T-helper 2 cell treated with Interferon-gamma antibody and Interleukin-4, amounts not matched to agents 100 ng/mL and 5 ng/mL, for 36 hours (primary cell): ENCODE results near the gene MAP3K7. TPM values are rescaled to one million over a fixed set of nuclear protein-coding genes. Genes with fewer than 3 reads are reported as not detected.
"Not testable (repeated sequence)": the region's sequence is repeated elsewhere in the genome, so short reads cannot be mapped to it uniquely, and the experiment has no call there.

Experiments
- intact Hi-C: fragments of 100-400 bp; cut with micrococcal nuclease; formaldehyde crosslinking; loops from one replicate; pipeline ENCODE4 v1.15.1; 2023
- total RNA-seq: library from RNA; stranded (reverse); gene quantifications from 2 replicates; pipeline ENCODE4 v1.2.3, GENCODE V29; 2022

Gene MAP3K7
- total RNA-seq, 1 donor from 2014 or later: 32.9 TPM

DNA sequence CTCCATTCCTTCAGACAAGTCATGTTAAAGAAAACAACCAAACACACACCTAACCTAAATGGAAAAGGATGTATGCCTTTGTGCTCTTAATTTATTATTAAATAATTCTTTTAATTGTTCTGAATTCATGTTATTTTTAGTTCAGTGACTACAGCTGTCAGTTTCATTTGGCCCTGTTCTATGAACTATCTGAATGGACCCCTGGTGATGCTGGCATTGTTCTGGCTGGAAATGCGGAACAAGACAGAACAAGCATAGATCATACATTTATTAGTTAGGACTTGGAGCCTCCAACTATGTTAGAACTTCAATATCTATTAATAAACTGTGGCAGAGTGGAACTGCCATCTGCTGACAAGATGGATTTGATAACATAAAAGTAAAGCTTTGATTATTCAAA, 5.7 kb downstream of the MAP3K7 start:
- intact Hi-C loops: loop anchor here (10.0 kb wide), 2 partner anchors 186 to 1166 kb away; partner anchors contain the start of gene RRAGD

DNA sequence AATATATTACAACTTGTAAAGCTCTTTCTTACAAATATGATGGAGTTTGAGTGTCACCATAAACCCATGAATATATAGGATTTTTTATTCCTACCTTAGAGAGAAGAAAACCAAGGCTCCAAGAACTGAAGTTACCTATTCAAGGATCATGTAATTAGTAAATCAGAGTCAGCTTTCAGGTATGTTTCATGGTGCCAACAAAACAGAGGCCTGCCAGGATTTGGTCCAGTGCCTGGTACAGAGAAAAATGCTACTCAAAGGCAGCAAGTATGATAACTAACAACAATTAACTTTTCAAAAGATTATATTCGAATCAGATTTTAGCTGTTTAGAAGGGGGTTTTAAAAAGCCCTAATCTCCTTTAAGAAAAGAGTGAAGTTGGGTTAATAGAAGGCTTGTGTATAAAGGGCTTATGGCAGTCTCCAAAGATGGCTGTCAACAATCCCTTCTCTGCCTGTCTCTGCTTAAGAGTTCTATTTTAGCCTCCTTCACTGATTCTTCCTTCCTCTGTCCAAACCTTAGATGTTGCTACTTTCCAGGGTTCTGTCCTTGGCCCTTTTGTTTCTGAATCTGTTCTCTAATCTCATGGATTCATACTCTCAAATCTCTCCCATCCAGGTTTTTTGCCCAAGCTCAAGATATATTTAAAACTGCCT, 7.8 kb downstream of the MAP3K7 start:
- intact Hi-C loops: no loop called here

DNA sequence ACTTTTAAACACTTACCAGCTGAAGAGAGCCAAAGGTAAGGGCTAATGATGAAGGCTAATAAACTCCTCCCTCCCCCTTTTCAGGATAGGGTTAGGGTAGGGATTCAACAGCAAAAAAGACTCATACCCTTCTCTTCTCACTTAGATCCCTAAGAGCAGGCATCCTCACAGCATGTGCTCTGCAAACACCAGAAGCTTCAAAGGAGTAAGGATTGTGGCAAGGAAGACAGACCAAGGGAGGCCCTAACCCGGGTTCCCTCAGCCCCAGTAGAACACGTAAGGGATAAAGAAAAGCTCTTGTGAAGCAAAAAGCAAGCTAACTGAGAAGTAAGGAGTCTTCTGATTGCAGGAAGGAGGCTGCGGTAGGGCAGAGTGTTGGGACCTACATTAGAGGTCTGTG, 11.6 kb downstream of the MAP3K7 start:
- intact Hi-C loops: no loop called here

- intact Hi-C loops: no loop called here
Measured at GRCh38 chr6:90574610-90575009, 12.3 kb downstream of the MAP3K7 start.

- intact Hi-C loops: no loop called here
Measured at GRCh38 chr6:90573624-90574023, 13.2 kb downstream of the MAP3K7 start.

DNA sequence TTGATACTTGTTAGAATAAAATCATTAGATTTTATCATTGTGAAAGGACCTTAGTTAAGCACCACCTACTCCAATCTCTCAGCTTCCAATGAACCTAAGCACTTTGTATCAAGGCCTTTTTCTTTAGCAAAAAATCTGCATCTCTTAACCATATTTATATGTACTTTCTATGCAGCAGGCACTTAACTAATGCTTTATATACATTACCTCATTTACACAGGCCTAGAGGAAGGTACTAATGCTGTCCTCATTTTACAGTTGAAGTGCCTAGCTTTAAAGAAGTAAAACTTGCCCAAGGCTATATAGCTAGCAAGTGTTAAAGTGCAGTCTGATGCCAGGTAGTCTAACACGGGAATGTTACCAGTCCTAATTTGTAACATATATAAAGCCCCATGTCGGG, 14.0 kb downstream of the MAP3K7 start:
- intact Hi-C loops: no loop called here

- intact Hi-C loops: no loop called here
Measured at GRCh38 chr6:90569223-90569622, 17.6 kb downstream of the MAP3K7 start.

DNA sequence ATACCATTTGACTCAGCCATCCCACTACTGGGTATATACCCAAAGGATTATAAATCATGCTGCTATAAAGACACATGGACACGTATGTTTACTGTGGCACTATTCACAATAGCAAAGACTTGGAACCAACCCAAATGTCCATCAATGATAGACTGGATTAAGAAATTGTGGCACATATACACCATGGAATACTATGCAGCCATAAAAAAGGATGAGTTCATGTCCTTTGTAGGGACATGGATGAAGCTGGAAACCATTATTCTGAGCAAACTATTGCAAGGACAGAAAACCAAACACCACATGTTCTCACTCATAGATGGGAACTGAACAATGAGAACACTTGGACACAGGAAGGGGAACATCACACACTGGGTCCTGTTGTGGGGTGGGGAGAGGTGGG, 19.2 kb downstream of the MAP3K7 start:
- intact Hi-C loops: not testable (repeated sequence)

DNA sequence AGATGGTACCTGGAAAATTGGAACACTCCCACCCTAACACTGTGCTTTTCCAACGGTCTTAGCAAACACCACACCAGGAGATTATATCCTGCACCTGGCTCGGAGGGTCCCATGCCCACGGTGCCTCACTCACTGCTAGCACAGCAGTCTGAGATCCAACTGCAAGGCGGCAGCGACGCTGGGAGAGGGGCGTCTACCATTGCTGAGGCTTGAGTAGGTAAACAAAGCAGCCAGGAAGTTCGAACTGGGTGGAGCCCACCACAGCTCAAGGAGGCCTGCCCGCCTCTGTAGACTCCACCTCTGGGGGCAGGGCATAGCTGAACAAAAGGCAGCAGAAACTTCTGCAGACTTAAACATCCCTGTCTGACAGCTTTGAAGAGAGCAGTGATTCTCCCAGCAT, 24.5 kb downstream of the MAP3K7 start:
- intact Hi-C loops: loop anchor here (1.0 kb wide), 1 partner anchor 25 kb away; the partner anchor contains the start of gene MAP3K7

- intact Hi-C loops: no loop called here
Measured at GRCh38 chr6:90559931-90560330, 26.9 kb downstream of the MAP3K7 start.

DNA sequence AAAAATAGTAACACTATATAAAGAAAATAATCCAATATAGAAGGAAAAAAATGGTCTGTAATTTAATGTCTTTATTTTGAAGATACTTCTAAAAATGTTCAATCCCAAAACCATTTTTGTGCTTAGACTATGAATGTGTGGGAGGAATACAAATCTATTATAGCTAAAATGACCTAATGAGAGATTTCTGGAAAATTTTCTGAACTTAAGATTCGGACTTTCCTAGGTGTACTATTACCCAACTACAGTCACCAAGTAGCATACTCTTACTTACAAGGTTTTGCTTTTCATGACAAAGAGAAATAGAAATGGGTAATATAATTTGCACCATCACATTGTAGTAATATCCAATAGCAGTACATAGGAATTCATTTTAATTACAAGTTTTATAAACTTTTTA, 29.9 kb downstream of the MAP3K7 start:
- intact Hi-C loops: no loop called here

GRCh38 chr6:90547991-90548390, 38.9 kb downstream of the MAP3K7 start:
- intact Hi-C loops: no loop called here

GRCh38 chr6:90547079-90547478, 39.8 kb downstream of the MAP3K7 start:
- intact Hi-C loops: no loop called here

DNA sequence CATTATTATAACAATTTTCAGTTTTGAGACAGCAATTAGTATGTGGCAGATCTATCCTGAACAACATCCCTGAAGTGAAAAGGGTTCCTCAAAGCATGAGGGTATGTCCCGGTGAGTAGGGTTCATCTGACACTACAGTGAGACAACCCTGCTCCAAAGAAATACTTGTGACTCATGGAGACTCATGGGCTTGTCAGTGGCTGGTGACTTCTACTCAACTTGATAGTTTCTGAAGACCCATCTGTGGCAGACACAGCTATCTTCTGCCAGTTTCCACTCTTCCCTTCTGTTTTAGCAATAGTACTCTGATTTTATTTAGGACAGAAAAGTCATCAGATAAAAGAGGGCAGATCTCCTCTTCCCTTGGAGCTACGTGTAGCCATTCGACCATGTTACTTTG, 41.4 kb downstream of the MAP3K7 start:
- intact Hi-C loops: no loop called here

DNA sequence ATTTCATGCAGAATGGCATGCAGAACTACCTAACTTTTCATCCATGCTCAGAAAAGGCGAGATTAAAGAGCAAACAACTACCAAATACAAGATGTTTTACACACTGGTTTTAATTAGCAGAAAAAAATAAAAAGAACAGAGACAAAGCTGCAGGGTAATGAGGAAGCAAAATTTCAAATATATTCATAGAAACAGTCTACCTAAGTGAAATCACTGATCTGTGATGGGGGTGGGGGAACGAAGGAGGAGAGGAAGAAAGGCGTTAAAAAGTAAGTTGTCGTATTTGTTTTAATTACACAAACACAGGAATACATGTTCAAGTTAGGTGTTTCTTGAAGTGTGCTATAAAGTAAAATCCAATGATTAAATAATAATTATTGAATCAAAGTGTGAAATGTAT, 42.1 kb downstream of the MAP3K7 start:
- intact Hi-C loops: no loop called here

DNA sequence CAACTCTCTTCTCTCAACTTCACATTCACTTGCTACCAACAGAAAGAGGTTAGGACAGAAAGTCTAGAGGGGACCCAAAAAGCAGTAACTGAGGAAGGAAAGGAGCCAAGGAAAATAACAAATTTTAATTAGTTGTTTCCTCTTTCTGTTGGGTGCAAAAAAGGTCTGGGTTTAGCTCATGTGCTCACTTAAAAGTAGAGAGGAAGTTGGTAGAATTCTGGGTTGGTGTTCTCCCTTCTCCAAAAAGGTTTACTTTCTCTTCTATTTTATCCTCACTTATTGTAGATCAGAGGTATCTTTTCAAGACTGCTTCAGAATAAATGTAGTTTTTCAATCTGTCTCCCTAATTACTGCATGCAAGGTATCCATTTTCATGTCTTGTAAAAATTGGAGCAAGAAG, 42.8 kb downstream of the MAP3K7 start:
- intact Hi-C loops: no loop called here

GRCh38 chr6:90541221-90541620, 45.7 kb downstream of the MAP3K7 start:
- intact Hi-C loops: no loop called here

GRCh38 chr6:90538278-90539046, 48.4 kb downstream of the MAP3K7 start:
- intact Hi-C loops: no loop called here

DNA sequence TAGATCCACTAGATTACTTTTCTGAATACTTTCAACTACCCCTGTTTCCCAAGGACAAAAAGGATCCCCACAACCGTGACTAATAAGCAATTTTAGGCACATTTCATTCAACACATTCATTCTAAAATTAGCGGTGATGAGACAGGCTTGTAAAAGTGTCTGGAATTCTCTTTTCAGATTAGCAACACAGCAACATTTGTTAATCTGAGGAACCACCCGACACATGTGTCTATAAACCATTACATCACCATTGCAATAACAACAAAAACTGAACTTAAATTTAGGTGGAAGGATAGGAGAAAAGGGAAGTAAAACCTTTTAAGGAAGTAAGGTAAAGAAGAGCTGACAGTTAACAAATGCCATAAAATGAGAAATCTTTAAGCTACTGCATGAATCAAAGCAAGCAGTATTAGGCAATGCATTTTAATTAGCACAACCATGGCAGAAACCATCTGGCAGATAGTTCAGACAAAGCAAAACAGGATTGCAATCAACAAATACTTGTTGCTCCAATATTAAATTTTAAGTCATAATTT, 49.1 kb downstream of the MAP3K7 start:
- intact Hi-C loops: no loop called here

- intact Hi-C loops: no loop called here
Measured at GRCh38 chr6:90537027-90537426, 49.8 kb downstream of the MAP3K7 start.

DNA sequence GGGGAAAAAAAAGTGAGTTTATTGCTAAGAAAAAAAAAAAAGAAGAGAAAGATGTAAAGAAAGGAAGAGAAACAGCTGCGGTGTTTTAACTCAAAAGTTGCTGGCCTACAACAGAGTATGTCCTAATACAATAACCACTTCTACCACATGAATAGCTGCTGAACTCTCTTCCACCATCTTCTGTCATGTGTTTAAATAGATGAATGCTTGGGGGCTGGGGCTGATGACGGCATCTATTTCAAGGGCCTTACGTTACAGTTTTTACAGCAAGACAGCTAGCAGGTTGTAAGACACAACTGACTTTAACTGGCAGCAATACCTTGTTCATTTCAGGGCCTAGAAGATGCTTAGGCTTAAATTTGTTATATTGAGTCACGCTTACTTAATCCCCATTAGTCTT, 50.4 kb downstream of the MAP3K7 start:
- intact Hi-C loops: no loop called here

DNA sequence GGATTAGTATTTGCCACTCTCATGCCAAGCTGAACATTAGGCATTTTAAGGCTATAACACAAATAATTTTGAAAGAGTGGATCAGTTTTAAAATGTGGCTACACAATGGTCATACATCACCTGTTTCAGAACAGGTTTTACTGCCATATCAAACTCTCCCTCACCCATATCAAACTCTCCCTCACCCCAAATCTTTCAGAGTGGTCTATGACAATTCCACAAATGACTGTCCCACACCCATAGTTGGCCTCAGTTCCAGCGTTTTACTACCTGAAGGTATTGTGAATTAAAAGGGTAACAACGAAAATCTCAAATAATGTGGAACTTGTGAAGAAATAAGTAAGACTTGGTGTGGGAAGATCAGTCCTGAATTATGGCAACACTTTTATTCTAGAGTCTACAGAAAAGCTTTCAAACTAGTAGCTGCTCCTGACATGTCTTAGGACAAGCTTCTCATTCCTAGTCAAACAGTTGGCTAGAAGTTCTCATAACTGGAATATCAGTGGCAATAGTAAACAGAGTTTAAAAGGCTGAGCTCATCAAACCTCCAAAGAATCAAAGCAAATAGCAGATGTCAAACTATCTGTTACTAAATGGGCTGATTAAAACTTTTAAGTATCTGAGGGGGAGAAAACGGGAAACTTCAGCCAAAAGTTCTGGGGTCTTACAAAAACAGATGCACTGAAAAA, 52.4 kb downstream of the MAP3K7 start:
- intact Hi-C loops: no loop called here
